GM19463 (cell line): ENCODE results near the gene NETO2.
"Not testable (repeated sequence)": the region's sequence is repeated elsewhere in the genome, so short reads cannot be mapped to it uniquely, and the experiment has no call there.

Experiments used
- ATAC-seq: cut with Tn5 transposase; IDR thresholded peaks from one replicate; pipeline ENCODE4 v1.9.1; 2021; ENCODE audit warnings: mild to moderate bottlenecking, moderate library complexity; ENCODE audit not compliant: unreplicated experiment

NETO2 gene

DNA sequence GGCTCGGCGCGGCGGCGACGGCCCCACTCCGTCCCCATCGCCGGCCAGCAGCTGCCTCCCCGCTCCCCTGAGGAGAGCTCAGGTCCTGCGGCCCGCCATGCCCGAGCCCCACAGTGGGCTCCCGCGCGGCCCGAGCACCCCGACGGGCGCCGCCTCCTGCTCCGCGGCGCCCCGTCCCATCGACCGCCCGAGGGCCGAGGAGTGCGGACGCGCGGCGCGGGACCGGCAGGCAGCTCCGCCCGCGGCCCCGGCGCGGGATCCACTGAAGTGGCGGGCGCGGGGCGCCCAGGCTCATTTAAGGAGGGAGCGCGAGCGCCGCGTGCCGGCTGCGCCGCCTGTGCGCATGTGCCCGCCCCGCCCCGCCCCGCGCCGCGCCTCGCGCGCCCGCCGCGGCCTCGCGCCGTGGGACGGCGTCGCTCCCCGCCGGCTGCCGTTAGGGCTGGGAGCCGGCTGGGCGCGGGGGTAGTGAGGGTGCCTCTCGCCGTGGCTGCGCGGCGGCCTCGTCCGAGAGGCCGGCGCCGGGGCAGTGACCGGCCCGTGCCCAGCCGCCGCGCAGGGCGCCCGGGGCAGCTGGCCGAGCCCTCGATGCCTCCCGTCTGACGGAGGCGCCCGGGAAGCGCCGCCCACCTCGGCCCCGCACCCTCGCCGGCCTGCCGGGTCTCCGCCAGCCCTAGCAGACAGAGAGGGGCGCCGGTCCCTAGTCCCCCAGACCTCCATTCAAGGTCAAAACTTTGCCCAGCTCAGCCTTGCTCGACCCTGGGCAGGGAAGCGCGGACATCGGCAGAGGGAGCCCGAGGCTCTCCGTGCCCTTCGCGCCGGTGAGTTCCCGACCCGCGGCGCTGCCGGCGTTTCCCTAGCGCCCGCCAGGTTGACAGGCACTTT, at the start of gene NETO2:
Gene NETO2 (minus strand): TSS at position 269 of the 882 bp plus-strand sequence. CDS start 333 bp downstream, outside the sequence.
- ATAC-seq, result peak; percentile 53

DNA sequence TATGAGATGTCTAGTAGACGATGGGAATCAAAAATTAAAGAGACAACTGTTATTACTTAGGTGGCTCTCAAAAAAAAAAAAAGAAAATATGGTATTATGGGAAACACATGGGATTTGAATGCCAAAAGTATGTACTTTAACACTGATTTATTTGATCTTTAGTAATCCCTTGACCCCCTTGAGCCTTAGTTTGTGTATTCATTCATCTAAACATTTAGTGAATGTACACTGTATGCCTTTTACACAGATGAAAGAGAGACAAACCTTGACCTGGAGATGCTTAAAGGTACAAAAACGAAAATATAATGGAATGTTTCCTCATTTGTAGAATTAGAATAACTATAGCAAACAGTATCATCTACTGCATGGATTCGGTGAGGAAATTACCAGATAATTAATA, 38.6 kb upstream of the NETO2 start:
- ATAC-seq, result no peak

DNA sequence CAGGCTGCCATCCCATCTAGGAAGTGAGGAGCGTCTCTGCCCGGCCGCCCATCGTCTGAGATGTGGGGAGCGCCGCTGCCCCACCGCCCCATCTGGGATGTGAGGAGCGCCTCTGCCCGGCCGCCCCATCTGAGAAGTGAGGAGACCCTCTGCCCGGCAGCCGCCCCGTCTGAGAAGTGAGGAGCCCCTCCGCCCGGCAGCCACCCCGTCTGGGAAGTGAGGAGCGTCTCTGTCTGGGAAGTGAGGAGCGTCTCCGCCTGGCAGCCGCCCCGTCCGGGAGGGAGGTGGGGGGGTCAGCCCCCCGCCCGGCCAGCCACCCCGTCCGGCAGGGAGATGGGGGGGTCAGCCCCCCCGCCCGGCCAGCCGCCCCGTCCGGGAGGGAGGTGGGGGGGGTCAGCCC, 37.3 kb upstream of the NETO2 start:
- not testable (repeated sequence) for ATAC-seq

GRCh38 chr16:47180073-47180472, 36.3 kb upstream of the NETO2 start:
- ATAC-seq, result no peak

DNA sequence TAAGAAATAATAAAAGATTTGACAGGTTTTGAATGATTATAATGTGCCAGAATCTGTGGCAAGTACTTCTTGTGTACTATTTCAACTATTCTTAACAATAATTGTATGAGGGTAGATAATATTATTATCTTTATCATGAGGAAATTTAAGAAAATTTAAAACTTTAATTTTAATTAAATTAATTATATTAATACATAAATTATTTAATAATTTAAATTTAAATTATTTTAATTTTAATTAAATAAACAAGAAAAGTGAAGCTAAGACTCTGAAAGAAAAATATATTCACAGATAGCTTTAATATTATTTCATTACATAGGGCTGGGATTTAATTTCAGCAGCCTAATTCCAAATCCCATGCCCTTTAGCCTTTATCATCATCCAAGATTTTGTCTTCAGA, 31.4 kb upstream of the NETO2 start:
- ATAC-seq, result no peak

GRCh38 chr16:47162670-47163420, 19.1 kb upstream of the NETO2 start:
- ATAC-seq, result no peak

GRCh38 chr16:47161464-47161863, 17.7 kb upstream of the NETO2 start:
- ATAC-seq, result no peak

DNA sequence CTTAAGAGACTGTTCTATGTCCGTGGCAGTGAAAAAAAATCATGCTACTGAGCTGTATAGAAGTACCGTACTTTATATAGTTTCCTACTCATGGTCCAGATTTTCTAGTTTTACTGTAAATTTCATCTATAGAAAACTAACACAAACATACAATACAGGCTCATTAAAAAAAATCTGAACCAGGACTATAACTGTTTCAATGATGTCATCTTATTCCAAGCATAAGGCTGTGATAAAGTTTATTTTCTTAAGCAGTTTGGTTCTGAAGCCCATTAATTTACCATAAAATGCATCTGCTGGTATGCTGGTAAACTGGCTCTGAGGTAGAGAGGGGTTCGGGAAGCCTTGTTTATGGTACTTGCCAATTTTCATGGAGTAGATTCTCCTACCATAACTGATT, 16.7 kb upstream of the NETO2 start:
- ATAC-seq, result no peak

GRCh38 chr16:47158992-47159391, 15.2 kb upstream of the NETO2 start:
- no peak for ATAC-seq

DNA sequence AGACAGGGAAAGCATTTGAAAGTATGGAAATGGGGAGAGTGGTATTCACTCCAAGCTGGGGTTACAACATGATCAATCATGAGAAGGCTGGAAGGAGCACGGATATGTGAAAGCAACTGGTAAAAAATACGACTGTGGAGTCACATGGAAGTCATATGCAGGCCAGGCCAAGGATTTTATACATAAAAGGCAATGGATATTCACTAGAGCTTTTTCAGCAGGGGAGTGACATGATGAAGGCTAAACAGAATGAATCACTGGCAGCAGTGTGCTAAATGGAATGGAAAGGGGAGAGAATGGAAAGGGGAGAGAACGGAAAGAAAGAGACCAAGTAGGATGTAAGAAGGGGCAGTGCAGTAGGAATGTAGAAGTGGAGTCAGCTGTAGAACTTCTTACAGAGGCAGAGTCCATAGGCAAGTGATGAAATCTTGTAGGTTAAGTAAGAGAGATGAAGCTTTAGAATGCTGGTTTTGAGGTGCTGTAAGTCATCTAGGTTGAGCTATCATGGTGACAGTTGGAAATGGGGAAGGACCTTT, 13.0 kb upstream of the NETO2 start:
- no peak for ATAC-seq

- ATAC-seq, result not testable (repeated sequence)
Measured at GRCh38 chr16:47152501-47152900, 8.8 kb upstream of the NETO2 start.

- ATAC-seq, result no peak
Measured at GRCh38 chr16:47150067-47150466, 6.3 kb upstream of the NETO2 start.

- no peak for ATAC-seq
Measured at GRCh38 chr16:47144559-47144877, 773 bp upstream of the NETO2 start.

DNA sequence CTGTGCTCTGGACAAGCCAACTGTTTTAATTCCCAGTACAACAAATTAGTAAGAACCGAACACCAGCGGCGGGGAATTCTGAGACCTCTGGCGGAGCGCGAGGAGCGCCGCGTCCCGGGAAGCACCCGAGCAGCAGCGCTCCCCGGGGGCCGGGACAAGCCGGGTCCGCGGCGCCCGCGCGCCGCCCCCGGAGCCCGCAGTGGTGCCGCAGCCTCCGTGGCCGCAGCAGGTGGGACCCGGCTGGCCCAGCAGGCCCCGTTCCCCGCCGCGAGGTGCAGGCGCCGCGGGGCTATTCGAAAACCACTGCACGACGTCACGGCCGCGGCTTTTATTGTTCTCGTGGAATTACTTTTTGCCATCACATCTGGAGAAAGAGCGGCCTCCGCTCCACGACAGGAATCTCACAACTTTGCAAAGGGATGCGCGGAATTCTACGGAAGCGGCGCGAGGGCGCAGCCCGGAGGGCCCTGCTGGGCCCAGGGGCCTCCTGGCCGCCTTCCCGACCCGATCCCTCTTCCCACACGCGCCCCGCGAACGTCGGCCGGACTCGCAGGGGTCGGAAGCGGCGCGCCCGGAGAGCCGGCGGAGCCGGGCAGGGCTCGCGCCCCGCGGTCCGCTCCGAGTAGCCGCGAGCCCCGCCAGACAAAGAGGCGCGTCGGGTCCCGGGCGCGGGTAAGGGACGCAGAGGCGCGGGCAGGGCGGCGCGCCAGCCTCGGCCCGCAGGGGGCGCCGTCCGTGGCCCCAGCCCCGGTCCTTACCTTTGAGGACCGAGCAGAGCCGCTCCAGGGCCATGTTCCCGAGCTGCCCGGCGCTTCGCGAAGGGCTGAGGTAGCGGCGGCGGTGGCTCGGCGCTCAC, 696 bp downstream of the NETO2 start:
- ATAC-seq, result peak; percentile 63

- no peak for ATAC-seq
Measured at GRCh38 chr16:47142486-47142820, 1.3 kb downstream of the NETO2 start.

- ATAC-seq, result peak; percentile 45
Measured at GRCh38 chr16:47141773-47142485, 1.8 kb downstream of the NETO2 start.

- ATAC-seq, result no peak
Measured at GRCh38 chr16:47140686-47141085, 3.1 kb downstream of the NETO2 start.

DNA sequence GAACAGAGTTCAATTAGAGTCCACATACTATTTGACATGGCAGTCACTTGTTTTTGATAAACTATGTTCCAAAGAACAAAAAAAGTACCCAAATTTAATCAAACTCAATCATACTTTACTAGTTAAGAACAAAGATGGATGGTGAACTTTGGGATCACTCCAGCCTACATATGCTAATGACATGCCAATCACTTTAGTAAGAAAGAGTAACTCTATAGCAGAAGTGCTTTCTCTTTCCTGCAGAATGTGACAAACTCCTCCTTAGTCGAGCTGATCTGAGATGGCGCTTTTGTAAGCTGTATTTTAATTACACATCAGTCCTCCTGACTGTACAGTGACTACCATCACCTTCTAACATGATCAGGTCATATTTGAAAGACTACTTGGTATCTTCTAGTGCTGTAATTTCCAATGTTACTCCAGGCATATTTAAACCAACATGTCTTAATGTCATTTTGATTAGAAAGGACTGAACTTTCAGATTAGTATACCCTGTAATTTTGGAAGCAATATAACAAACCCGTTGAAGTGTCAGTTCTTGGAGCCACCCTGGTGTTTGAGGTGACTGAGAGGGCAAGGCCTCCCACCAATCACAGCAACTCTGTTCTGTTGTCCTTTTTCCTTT, 4.1 kb downstream of the NETO2 start:
- no peak for ATAC-seq

DNA sequence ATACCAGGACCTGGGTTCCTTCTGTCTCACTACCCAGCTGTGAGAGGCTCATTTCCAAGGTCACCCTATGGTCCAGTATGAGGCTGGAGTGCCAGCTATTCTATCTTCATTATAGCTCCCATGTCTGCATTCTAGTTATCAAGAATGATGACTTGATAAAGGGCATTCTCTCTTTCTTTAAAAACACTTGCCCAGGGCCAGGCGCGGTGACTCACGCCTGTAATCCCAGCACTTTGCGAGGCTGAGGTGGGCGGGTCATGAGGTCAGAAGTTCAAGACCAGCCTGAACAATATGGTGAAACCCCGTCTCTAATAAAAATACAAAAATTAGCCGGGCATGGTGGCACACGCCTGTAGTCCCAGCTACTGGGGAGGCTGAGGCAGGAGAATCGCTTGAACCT, 5.8 kb downstream of the NETO2 start:
- not testable (repeated sequence) for ATAC-seq
